GM23338 (cell line): Measurements from ENCODE around the gene NABP1. TPM values are rescaled to one million over a fixed set of nuclear protein-coding genes. Genes with fewer than 3 reads are reported as not detected.

Experiments
- ATAC-seq: fragments of 200-7000 bp; cut with Tn5 transposase; 3 replicates; pipeline ENCODE4 v1.9.1; 2020
- DNase-seq: peaks from one replicate; pipeline ENCODE4 v3.0.0-alpha.2; 2015; ENCODE audit warnings: low spot score
- H2AFZ ChIP-seq: fragments of 200-600 bp; sonication (generic); 2 replicates; pipeline ENCODE4 v1.8.0; 2016; ENCODE audit warnings: antibody characterized with exemption, mild to moderate bottlenecking, moderate library complexity
- H3F3A ChIP-seq: fragments of 200-600 bp; sonication (generic); replicated peaks from 2 replicates; pipeline ENCODE4 v1.8.0; 2017; ENCODE audit warnings: antibody characterized with exemption, mixed run types, low read depth
- H3K27ac ChIP-seq: fragments of 200-600 bp; sonication (generic); 2 replicates; pipeline ENCODE4 v1.6.1; 2016; ENCODE audit warnings: low read depth
- H3K27me3 ChIP-seq: fragments of 200-600 bp; sonication (generic); 2 replicates; pipeline ENCODE4 v1.8.0; 2016; ENCODE audit warnings: mild to moderate bottlenecking, mixed run types, moderate library complexity; ENCODE audit not compliant: insufficient read depth
- H3K36me3 ChIP-seq: fragments of 200-600 bp; sonication (generic); 2 replicates; pipeline ENCODE4 v1.8.0; 2016; ENCODE audit warnings: mild to moderate bottlenecking; ENCODE audit not compliant: insufficient read depth
- H3K4me1 ChIP-seq: fragments of 200-600 bp; sonication (generic); 2 replicates; pipeline ENCODE4 v1.8.0; 2016; ENCODE audit warnings: mild to moderate bottlenecking, moderate library complexity; ENCODE audit not compliant: insufficient read depth
- H3K4me2 ChIP-seq: fragments of 200-600 bp; sonication (generic); 2 replicates; pipeline ENCODE4 v1.7.1; 2017; ENCODE audit warnings: mixed run types
- H3K4me3 ChIP-seq: fragments of 200-600 bp; sonication (generic); 2 replicates; pipeline ENCODE4 v1.6.1; 2016; ENCODE audit warnings: mixed run types
- H3K79me2 ChIP-seq: fragments of 200-600 bp; sonication (generic); replicated peaks from 2 replicates; pipeline ENCODE4 v1.8.0; 2017; ENCODE audit warnings: mild to moderate bottlenecking; ENCODE audit not compliant: insufficient read depth
- H3K9me2 ChIP-seq: fragments of 200-600 bp; sonication (generic); 2 replicates; pipeline ENCODE4 v1.8.0; 2017; ENCODE audit not compliant: insufficient read depth
- H4K20me1 ChIP-seq: fragments of 200-600 bp; sonication (generic); replicated peaks from 2 replicates; pipeline ENCODE4 v1.8.0; 2017; ENCODE audit warnings: mild to moderate bottlenecking; ENCODE audit not compliant: insufficient read depth
- H3K27ac Mint-ChIP-seq: 2 replicates; pipeline ENCODE4 v1.8.0; 2020; ENCODE audit warnings: inconsistent platforms, mild to moderate bottlenecking, moderate library complexity, mixed read lengths
- H3K27me3 Mint-ChIP-seq: 3 replicates; pipeline ENCODE4 v1.8.0; 2022; ENCODE audit warnings: low read depth, mild to moderate bottlenecking, moderate library complexity, mixed read lengths, inconsistent platforms; ENCODE audit not compliant: insufficient read depth, poor library complexity
- H3K36me3 Mint-ChIP-seq: 3 replicates; pipeline ENCODE4 v1.8.0; 2021; ENCODE audit warnings: low read depth, mild to moderate bottlenecking, inconsistent platforms, moderate library complexity, mixed read lengths
- H3K4me1 Mint-ChIP-seq: 3 replicates; pipeline ENCODE4 v1.8.0; 2020; ENCODE audit warnings: mild to moderate bottlenecking, inconsistent platforms, mixed read lengths
- H3K4me3 Mint-ChIP-seq: 3 replicates; pipeline ENCODE4 v1.8.0; 2021; ENCODE audit warnings: moderate library complexity, mild to moderate bottlenecking, inconsistent platforms, mixed read lengths
- H3K9me3 Mint-ChIP-seq: 3 replicates; pipeline ENCODE4 v1.8.0; 2020; ENCODE audit warnings: moderate library complexity, mild to moderate bottlenecking, inconsistent platforms, mixed read lengths
- CREB1 ChIP-seq: fragments of 250-450 bp; sonication (Bioruptor Pico); IDR thresholded peaks from 2 replicates; pipeline ENCODE4 v1.5.0; 2020; ENCODE audit warnings: low read depth, mild to moderate bottlenecking, moderate library complexity
- CTCF ChIP-seq, 2 experiments: fragments of 200-600 bp in 1 of 2; sonication (generic) in 1 of 2; conservative IDR thresholded peaks; 2 replicates each; pipeline versions ENCODE4 v1.5.1 to v1.6.1; 2016 to 2017; ENCODE audit warnings: antibody characterized with exemption in 2 of 2, low read depth in 2 of 2, mild to moderate bottlenecking in 2 of 2, moderate library complexity in 1 of 2
- EZH2phosphoT487 ChIP-seq: fragments of 200-600 bp; sonication (generic); IDR thresholded peaks from one replicate; pipeline ENCODE4 v1.8.1; 2018; ENCODE audit warnings: antibody characterized with exemption; ENCODE audit not compliant: unreplicated experiment
- JUNB ChIP-seq: IDR thresholded peaks from one replicate; pipeline ENCODE4 v1.6.1; 2016; ENCODE audit warnings: antibody characterized with exemption; ENCODE audit not compliant: unreplicated experiment
- NANOG ChIP-seq: IDR thresholded peaks from 2 replicates; pipeline ENCODE4 v1.6.1; 2016; ENCODE audit warnings: antibody characterized with exemption, borderline replicate concordance
- ZNF114 ChIP-seq: fragments of 250-450 bp; sonication (Bioruptor Pico); IDR thresholded peaks from 2 replicates; pipeline ENCODE4 v1.5.0; 2020; ENCODE audit warnings: mild to moderate bottlenecking, moderate library complexity
- ZNF331 ChIP-seq: fragments of 250-450 bp; sonication (Bioruptor Pico); IDR thresholded peaks from 2 replicates; pipeline ENCODE4 v1.5.0; 2020; ENCODE audit warnings: low read depth, mild to moderate bottlenecking, moderate library complexity
- ZNF462 ChIP-seq: fragments of 250-450 bp; sonication (Bioruptor Pico); IDR thresholded peaks from 2 replicates; pipeline ENCODE4 v1.5.0; 2020; ENCODE audit warnings: mild to moderate bottlenecking, moderate library complexity
- polyA plus RNA-seq: library from polyadenylated mRNA; unstranded; fragments of >200 nt; fragmentation: Nextera tagmentation; extraction: Ambion mirVana; gene quantifications from 2 replicates; pipeline ENCODE4 v1.2.1, GENCODE V29; 2016
- total RNA-seq: library from RNA; depleted of rRNA; stranded (reverse); fragments of >200 nt; shearing (Covaris generic); gene quantifications from 2 replicates; pipeline ENCODE4 v1.2.3, GENCODE V29; 2014

The NABP1 gene
- total and polyA plus RNA-seq, 2 experiments from 2014 or later: 5.2 to 5.6 TPM

GRCh38 chr2:191659198-191659597 is 18.7 kb upstream of the NABP1 start:
- TF ChIP-seq NANOG (no peak), EZH2phosphoT487 (no peak), ZNF331 (no peak), CTCF (conservative IDR thresholded peaks at IDR 0.05; ENCODE audit: low read depth in 2 of 2) (no peak), JUNB (no peak), ZNF462 (CRISPR knock-in tag) (no peak), CREB1 (CRISPR knock-in tag) (no peak), ZNF114 (no peak)
- no peak overlapping the region for H3K4me3 ChIP-seq
- no peaks in the 10 kb centered on the region for H3K79me2 ChIP-seq
- H3K36me3 ChIP-seq: no peaks in the 10 kb centered on the region
- no peak for ATAC-seq
- DNase-seq: no peak
- H3K4me3 Mint-ChIP-seq: no peak overlapping the region
- H3K4me1 Mint-ChIP-seq: no peaks in the 10 kb centered on the region
- no peaks in the 10 kb centered on the region for H3K9me3 Mint-ChIP-seq
- H3K27me3 ChIP-seq: no peaks in the 10 kb centered on the region
- H2AFZ ChIP-seq: no peak overlapping the region
- no peaks in the 10 kb centered on the region for H3F3A ChIP-seq
- no peak overlapping the region for H3K4me2 ChIP-seq
- H4K20me1 ChIP-seq: no peaks in the 10 kb centered on the region
- H3K9me2 ChIP-seq: no peaks in the 10 kb centered on the region
- no peak overlapping the region for H3K27ac ChIP-seq
- no peaks in the 10 kb centered on the region for H3K4me1 ChIP-seq
- H3K36me3 Mint-ChIP-seq: no peaks in the 10 kb centered on the region
- no peak overlapping the region for H3K27ac Mint-ChIP-seq
- H3K27me3 Mint-ChIP-seq: no peaks in the 10 kb centered on the region
